Stromal cell of bone marrow (primary cell): ENCODE results near the gene RETREG1.

Experiments
- DNase-seq: peaks from one replicate; pipeline ENCODE4 v3.0.0-alpha.2; 2012; ENCODE audit warnings: low read depth

Gene RETREG1

GRCh38 chr5:16524286-16524685 is 92.5 kb downstream of the RETREG1 start:
- DNase-seq = no peak

GRCh38 chr5:16521521-16522483 is 95.0 kb downstream of the RETREG1 start:
- no peak for DNase-seq

GRCh38 chr5:16520841-16521240 is 96.0 kb downstream of the RETREG1 start:
- no peak for DNase-seq

GRCh38 chr5:16519435-16519834 is 97.4 kb downstream of the RETREG1 start:
- no peak for DNase-seq

- no peak for DNase-seq
These were observed 98.2 kb downstream of the RETREG1 start for GRCh38 chr5:16518606-16519005.

- DNase-seq = no peak
These were observed 101.3 kb downstream of the RETREG1 start for GRCh38 chr5:16515532-16515931.

- no peak for DNase-seq
These were observed 106.7 kb downstream of the RETREG1 start for GRCh38 chr5:16510098-16510497.

- DNase-seq = no peak
These were observed 107.9 kb downstream of the RETREG1 start for GRCh38 chr5:16508730-16509531.

GRCh38 chr5:16507716-16508115 is 109.1 kb downstream of the RETREG1 start:
- DNase-seq = no peak

GRCh38 chr5:16505904-16506303 is 110.9 kb downstream of the RETREG1 start:
- no peak for DNase-seq

- no peak for DNase-seq
These were observed 111.5 kb downstream of the RETREG1 start for GRCh38 chr5:16505140-16505891.

GRCh38 chr5:16504571-16504970 is 112.2 kb downstream of the RETREG1 start:
- DNase-seq = no peak

- no peak for DNase-seq
These were observed 113.9 kb downstream of the RETREG1 start for GRCh38 chr5:16502866-16503265.

GRCh38 chr5:16500024-16500423 is 116.8 kb downstream of the RETREG1 start:
- DNase-seq = no peak

- DNase-seq = no peak
These were observed 119.3 kb downstream of the RETREG1 start for GRCh38 chr5:16497546-16497945.

- no peak for DNase-seq
These were observed 123.5 kb downstream of the RETREG1 start for GRCh38 chr5:16493261-16493660.

- DNase-seq = peak; percentile 51
These were observed 124.2 kb downstream of the RETREG1 start for GRCh38 chr5:16492398-16493140.

- no peak for DNase-seq
These were observed 125.9 kb downstream of the RETREG1 start for GRCh38 chr5:16490911-16491310.

GRCh38 chr5:16489322-16489791 is 127.4 kb downstream of the RETREG1 start:
- DNase-seq = peak; percentile 51

GRCh38 chr5:16487456-16487855 is 129.3 kb downstream of the RETREG1 start:
- DNase-seq = no peak

- no peak for DNase-seq
These were observed 130.1 kb downstream of the RETREG1 start for GRCh38 chr5:16486711-16487111.
